HG03039 (cell line): ENCODE measurements around the gene RMND5B.
"Not testable (repeated sequence)": the region's sequence is repeated elsewhere in the genome, so short reads cannot be mapped to it uniquely, and the experiment has no call there.

Experiments used
- ATAC-seq: cut with Tn5 transposase; IDR thresholded peaks from one replicate; pipeline ENCODE4 v1.9.1; 2021; ENCODE audit warnings: mild to moderate bottlenecking, moderate library complexity; ENCODE audit not compliant: unreplicated experiment

The RMND5B gene

GRCh38 chr5:178127300-178128009 is 3.4 kb upstream of the RMND5B start:
- not testable (repeated sequence) for ATAC-seq

GRCh38 chr5:178129296-178129695 is 1.5 kb upstream of the RMND5B start:
- ATAC-seq: no peak

- ATAC-seq: not testable (repeated sequence)
Observed at GRCh38 chr5:178130234-178130575, 609 bp upstream of the RMND5B start.

GRCh38 chr5:178131446-178131996 is 707 bp downstream of the RMND5B start:
- no peak for ATAC-seq

- ATAC-seq: no peak
Observed at GRCh38 chr5:178136990-178137389, 6.2 kb downstream of the RMND5B start.

- no peak for ATAC-seq
Observed at GRCh38 chr5:178137991-178138390, 7.2 kb downstream of the RMND5B start.

GRCh38 chr5:178141550-178141949 is 10.7 kb downstream of the RMND5B start:
- ATAC-seq: no peak

GRCh38 chr5:178142642-178143041 is 11.8 kb downstream of the RMND5B start:
- no peak for ATAC-seq

GRCh38 chr5:178143246-178143645 is 12.4 kb downstream of the RMND5B start:
- ATAC-seq: no peak

- ATAC-seq: no peak
Observed at GRCh38 chr5:178143901-178144300, 13.1 kb downstream of the RMND5B start.

GRCh38 chr5:178145965-178146820 is 15.4 kb downstream of the RMND5B start:
- ATAC-seq: no peak

GRCh38 chr5:178147406-178147805 is 16.6 kb downstream of the RMND5B start:
- ATAC-seq: no peak

GRCh38 chr5:178149199-178149932 is 18.6 kb downstream of the RMND5B start:
- no peak for ATAC-seq

- no peak for ATAC-seq
Observed at GRCh38 chr5:178150977-178151734, 20.3 kb downstream of the RMND5B start.

- no peak for ATAC-seq
Observed at GRCh38 chr5:178152491-178153444, 22.0 kb downstream of the RMND5B start.

- peak; percentile 95 for ATAC-seq
Observed at GRCh38 chr5:178153530-178154340, 22.9 kb downstream of the RMND5B start, which contains the start of gene NHP2. Gene NHP2, minus strand, starts transcription at chr5:178153885. Its CDS starts 68 bp downstream, at chr5:178153817.

GRCh38 chr5:178155065-178155464 is 24.3 kb downstream of the RMND5B start:
- ATAC-seq: no peak

- no peak for ATAC-seq
Observed at GRCh38 chr5:178160176-178160575, 29.4 kb downstream of the RMND5B start.
